DMS153 treated with DMSO at 0.1 percent for 48 hours (cell line): ENCODE measurements around the gene NT5DC3.

ENCODE experiments used
- DNase-seq: peaks from one replicate; lab custom pipeline; 2025; ENCODE audit not compliant: unreplicated experiment; lab: John Stamatoyannopoulos, UW

The NT5DC3 gene

DNA sequence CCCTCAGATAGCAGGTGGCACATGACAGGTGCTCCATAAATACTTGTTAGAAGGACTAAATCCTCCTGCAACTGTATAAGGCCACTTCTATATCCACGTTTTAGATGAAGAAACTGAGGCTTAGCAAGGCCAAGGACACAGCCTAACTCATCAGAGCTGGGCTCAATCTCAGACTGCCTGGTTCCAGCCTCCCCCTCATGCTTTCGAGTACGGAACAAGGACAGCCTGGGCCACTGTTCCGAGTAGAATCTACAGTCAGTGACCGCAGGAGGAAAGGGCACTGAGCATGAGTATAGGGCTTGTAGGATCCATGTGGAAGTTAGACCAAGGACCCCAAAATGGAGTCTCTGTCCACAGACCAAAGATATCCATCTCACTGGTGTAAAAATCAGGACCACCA, 84.6 kb downstream of the NT5DC3 start:
- DNase-seq = no peak

DNA sequence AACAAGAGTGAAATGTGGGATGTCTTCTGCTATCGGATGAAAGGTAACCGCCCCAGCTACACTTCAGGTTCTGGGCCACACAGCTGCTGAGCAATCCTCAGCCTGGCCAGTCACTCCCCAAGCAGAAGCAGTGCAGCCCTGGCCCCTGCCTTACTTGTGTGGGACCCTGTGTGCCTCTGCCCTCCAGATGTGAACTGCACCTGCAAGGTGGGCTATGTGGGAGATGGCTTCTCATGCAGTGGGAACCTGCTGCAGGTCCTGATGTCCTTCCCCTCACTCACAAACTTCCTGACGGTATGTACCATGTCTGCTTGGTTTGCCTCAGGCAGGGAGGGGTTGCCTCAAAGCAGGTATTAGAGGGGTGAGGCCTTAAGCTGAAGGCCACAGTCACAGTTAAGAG, 85.6 kb downstream of the NT5DC3 start:
- DNase-seq = no peak

DNA sequence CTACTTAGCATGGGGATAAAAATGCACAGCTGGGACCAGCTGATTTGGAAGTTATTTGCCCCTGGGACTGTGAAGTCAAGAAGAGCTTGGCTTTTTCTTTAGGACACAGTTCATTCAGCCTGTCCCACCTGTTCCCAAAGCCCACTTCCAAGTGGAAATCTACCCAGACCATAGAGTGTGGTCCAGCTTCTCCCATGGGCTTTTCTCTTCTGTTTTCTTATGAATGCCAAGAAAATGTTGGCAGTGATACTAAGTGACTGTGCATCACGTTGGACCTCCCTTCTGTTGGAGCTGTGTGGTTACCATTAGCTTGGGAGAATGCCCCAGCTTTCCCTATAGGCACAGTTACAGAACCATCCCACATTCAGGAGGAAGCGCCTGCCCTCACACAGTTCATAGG, 89.4 kb downstream of the NT5DC3 start:
- DNase-seq = no peak

DNA sequence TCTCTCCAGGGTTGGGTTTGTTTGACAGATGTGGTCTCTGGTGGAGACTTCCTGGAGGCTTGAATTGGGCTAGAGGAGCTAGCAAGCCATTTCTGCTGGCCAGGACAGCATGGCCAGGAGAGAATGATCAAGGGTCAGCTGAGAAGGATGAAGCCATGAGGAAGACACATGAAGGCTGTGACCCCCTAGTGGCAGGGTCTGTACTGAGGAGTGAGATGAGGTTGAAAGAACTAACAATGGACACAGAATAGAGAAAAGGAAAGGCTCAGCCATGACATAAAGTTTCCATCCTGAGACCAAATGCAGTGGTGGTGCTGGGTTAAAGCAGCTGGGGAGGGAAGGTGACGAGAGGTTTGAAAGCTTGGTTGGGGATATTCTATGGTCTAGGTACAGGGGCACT, 89.9 kb downstream of the NT5DC3 start:
- no peak for DNase-seq

DNA sequence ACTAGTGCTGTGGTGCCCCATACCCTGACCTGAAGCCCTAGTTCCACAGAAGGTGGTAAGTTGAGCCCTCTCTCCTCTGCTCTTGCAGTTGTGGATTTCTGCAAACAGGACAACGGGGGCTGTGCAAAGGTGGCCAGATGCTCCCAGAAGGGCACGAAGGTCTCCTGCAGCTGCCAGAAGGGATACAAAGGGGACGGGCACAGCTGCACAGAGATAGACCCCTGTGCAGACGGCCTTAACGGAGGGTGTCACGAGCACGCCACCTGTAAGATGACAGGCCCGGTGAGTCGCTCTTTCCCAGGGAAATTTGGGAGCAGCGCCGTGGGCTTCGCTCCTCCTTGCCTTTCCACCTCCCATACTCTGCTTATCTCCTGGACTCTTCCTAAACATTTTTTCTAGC, 92.2 kb downstream of the NT5DC3 start:
- DNase-seq = no peak

DNA sequence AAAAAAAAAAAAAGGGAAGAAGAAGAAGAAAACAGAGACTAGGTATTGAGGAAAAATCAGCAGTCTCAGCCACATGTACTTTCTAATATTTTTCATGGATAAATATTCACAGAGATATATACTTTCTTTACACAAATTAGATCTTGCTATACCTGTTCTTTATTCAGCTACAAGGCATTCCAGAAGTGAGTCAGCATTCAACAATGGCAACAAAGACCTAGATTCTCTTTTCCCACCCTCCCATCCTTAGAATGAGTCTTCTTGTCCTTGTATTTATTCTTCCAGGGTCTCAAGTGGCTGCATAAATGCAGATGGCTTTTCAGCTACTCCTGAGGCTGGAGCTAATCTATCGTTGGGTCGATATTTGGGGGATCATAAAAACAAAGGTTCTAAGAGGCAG, 93.0 kb downstream of the NT5DC3 start:
- DNase-seq = no peak

DNA sequence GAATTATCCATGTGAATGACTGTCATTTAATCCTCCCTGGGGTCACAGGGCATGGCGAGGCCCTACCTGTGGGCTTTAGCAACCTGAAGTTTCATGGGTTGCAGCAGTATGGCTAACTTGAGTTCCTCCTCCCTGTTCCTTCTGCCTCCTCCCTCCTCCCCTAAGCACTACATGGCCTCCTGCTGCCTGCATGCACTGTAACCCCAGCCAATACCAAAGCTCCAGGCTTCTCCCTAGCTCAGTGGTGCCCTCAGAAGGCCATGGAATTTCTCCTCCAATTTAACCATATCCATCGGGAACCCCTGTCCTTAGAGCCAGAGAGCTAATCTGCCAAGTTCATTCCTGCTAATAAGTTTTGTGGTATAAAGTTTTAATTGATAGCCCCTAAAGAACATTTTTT, 95.1 kb downstream of the NT5DC3 start:
- no peak for DNase-seq

DNA sequence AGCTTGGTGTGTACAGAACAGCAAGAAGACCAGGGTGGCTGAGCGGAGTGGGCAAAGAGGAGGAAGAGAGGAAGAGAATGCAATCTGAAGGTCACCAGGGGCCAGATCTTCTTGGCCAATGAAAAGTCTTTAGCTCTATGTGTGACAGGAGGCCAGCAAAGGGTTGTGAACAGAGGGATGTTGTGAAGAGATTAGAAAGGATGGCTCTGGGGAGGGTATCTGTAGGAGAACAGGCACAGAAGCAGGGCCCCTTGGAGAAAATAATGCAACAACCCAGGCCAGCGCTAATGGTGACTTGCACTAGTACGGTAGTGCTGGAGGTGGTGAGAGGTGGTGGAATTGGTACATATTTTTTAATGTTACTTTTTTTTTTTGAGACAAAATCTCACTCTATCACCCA, 97.2 kb downstream of the NT5DC3 start:
- DNase-seq = no peak

DNA sequence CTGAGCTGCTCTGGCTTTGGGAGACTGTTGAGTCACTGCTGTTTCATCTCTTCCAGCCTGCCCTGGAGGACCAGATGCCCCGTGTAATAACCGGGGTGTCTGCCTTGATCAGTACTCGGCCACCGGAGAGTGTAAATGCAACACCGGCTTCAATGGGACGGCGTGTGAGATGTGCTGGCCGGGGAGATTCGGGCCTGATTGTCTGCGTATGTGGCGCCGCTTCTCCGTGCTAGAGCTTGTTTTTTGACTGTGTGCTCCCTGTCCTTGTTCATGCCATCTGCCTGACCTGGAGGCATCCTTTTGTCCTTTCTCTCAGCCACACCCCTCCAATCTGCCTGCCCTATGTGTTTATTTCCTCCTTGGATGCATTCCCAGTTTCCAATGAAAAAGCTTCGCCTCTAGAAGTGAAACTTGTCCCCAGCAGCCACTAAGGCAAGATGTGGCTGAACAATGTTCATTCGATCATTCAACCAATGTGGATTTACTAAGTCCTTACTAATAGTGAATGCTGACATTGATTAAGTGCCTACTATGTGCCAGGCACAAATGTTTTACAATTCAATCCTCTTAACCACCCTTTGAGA, 98.6 kb downstream of the NT5DC3 start:
- peak; percentile 96 for DNase-seq

DNA sequence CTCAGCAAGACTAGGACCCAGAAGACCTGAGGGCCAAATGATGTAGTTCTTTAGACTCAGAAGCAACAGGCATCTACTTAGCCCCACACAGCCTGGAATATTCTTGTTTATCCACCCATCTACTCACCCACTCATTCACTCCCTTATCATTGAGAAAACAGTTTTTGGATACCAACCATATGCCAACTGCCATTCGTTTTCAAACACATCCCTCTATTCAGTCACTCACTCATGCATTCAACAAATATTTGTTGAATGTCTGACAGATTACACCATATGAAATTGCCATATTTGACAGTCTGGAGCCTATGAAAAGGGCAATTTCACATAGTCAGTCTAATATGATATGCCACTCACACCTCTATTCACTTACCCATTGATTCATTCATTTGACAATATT, 103.2 kb downstream of the NT5DC3 start:
- DNase-seq = no peak

DNA sequence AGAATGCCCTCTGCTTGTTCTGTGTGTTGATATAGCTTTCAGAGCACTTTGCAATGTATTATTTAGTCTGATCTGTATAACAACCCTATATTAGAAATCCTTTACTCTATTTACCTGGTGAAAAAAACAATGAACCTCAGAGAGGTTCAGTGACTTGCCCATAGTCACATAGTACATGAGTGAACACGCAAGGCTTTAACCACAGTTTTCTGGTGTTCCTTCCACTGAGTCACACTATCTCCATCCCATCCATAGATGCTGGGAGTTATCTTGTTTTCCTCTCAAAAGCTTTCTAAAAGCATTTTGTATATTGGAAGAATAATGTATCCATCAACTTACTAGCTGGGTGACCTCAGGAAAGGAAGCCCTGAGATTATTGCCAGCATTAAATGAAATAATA, 104.5 kb downstream of the NT5DC3 start:
- DNase-seq = no peak

DNA sequence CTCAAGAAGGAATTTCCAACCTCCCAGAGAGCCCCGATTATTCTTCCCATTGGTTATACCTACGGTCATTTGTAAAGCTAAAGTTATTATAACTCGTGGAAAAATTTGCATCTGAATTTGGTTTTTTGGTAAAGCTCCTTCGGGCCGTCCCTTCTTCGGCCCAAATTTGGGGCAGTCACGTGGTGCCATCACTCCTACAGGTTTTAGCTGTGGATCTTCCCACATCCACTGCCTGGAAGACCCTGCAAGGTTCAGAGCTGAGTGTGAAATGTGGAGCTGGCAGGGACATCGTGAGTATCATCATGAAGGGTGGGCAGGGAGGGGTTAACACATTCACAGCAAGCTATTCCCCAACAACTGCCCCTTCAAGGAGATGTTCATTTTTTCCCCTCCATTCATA, 105.7 kb downstream of the NT5DC3 start:
- no peak for DNase-seq

DNA sequence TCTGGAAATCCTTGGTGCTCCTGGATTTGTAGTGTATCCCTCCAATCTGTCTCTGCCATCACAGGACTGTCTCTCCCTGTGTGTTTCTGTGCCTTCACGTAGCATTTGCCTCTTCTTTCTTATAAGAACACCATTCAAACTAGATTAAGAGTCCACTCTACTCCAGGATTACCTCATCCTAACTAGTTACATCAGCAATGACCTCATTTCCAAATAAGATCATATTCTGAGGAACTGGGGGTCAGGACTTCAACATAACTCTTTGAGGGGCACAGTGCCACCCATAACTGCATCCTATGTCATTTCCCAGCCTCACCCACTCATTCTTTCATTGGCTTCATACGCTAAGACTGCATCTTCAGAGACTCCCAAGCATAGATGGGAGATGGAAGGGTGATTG, 106.2 kb downstream of the NT5DC3 start:
- DNase-seq = no peak

DNA sequence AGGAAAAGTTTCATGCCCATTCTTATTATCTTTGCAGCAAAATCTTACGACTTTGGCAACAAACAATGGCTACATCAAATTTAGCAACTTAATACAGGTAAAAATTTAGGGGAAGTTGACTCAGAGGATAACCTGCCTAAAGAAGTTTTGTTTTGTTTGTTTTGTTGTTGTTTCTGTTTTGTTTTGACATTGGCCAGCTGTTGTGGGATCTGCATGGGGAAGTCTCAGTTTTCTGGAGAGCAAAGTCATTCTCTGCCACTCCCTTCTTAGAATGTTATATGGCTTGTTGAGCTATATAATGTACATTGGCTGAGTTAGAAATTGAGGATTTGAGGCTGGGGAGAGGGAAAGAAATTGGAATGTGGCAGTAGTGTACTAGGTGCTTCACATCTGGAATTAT, 109.5 kb downstream of the NT5DC3 start:
- no peak for DNase-seq

DNA sequence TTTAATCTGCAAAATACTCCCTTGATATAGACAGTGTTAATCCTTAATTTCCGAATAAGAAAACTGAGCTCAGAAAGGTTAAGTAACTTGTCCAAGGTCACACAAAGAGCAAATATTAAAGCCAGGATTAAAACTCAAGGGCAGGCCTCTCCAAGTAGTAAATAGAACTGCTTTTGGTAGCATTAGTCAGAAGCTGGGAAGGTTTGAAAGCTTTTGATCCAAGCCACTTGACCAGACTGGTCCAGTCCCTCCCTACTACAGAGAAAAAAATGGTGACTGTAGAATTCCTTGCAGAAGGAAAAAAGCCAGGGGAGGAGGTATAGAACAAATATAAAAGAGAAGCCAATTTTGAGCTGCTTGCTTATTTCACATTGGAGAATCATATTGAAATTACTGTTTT, 111.5 kb downstream of the NT5DC3 start:
- DNase-seq = no peak

DNA sequence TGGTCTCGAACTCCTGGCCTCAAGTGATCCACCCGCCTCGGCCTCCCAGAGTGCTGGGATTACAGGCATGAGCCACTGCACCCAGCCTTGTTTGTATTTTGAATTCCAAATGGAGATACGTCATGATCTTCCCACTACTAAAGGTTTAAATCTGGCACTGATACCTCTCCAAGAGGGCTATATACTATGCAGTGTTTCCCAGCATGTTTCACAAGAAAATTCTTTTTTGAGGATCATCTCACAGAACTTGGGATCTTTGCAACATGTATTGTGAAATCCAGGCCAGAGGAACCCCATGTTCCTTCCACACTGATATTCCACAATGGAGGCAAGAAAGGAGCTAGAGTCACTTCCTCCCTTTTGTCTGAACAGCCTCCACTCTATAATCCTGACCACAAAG, 112.7 kb downstream of the NT5DC3 start:
- no peak for DNase-seq

DNA sequence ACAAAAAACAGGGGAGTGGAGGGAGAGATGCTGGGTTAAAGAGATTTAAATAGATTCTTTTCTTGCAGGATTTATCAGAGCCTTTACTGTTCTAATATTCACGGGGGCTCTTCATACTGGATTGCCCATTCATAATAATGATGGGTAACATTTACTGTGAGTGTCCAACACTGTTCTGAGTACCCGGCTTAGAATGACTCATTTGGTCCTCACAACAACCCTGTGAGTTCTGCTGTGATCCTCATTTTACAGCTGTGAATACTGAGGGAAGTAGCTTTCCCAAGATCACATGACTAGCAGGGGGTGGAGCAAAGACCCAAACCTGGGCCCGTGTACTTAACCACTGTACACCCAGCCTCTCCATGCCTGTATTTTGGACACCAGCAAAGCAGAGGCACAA, 113.4 kb downstream of the NT5DC3 start:
- no peak for DNase-seq

DNA sequence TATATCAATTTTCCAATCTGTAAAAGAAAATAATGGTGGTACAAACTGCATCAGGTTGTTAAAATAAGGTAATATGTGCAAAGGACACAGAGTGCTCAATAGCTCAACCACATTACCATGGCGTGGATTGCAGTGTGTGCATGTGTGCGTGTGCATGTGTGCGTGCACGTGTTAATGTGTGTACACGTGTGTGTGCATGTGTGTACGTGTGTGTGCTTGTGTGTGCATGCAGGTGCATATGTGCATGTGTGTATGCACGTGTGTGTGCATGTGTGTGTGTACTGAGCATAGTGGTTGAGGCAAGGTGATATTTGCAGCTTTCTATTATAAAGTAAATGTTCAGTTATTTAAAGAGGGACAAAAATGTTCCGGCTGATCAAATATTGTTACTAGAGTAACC, 115.6 kb downstream of the NT5DC3 start:
- no peak for DNase-seq
